Measurements from ENCODE around the gene C6orf89.

DNA sequence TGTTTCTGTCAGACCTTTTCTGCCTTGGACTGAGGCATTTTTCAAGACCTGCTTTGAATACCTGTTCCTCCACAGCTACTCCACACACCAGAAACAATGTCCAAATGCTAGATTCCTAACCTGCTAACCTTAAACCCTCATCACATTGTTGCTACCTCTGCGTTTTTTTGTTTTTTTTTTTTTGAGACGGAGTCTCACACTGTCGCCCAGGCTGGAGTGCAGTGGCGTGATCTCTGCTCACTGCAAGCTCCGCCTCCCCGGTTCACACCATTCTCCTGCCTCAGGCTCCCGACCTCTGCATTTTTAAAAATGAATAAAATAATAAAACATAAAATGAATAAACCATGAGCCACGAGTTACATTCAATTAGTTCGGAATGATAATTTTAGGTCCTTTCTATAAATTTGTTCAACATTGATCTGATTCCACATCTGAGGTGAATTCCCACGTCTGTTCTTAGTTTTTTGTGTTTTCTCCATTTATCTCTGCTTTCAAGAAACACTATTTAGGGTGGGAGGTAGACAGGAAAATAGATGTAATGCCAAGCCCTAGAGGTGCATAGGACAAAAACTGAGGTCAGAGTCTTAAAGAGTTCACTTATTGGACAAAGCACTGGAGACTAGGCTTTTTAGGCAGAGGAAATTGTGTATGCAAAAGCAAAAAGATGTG lies 1.3 kb downstream of the C6orf89 start:
- TF ChIP-seq, protein P1, sequence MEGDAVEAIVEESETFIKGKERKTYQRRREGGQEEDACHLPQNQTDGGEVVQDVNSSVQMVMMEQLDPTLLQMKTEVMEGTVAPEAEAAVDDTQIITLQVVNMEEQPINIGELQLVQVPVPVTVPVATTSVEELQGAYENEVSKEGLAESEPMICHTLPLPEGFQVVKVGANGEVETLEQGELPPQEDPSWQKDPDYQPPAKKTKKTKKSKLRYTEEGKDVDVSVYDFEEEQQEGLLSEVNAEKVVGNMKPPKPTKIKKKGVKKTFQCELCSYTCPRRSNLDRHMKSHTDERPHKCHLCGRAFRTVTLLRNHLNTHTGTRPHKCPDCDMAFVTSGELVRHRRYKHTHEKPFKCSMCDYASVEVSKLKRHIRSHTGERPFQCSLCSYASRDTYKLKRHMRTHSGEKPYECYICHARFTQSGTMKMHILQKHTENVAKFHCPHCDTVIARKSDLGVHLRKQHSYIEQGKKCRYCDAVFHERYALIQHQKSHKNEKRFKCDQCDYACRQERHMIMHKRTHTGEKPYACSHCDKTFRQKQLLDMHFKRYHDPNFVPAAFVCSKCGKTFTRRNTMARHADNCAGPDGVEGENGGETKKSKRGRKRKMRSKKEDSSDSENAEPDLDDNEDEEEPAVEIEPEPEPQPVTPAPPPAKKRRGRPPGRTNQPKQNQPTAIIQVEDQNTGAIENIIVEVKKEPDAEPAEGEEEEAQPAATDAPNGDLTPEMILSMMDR (IDR thresholded peaks at IDR 0.05) = no peak
- TF ChIP-seq POLR2A (IDR thresholded peaks at IDR 0.05) (no peak), EP300 (IDR thresholded peaks at IDR 0.05) (no peak)
